Activated CD4-positive, alpha-beta T cell treated with anti-CD3 and anti-CD28 coated beads for 36 hours (primary cell): ENCODE data around the gene ARL9. TPM values are rescaled to one million over a fixed set of nuclear protein-coding genes. Genes with fewer than 3 reads are reported as not detected.
"Not testable (repeated sequence)": the region's sequence is repeated elsewhere in the genome, so short reads cannot be mapped to it uniquely, and the experiment has no call there.

Experiments used
- ATAC-seq: fragments of 200-7000 bp; cut with Tn5 transposase; one replicate; pipeline ENCODE4 v1.10.0; 2021; ENCODE audit warnings: mild to moderate bottlenecking, moderate library complexity
- CTCF ChIA-PET: fragments of 350-600 bp; sonication (Branson Sonifier 250); formaldehyde crosslinking; loops from one replicate; lab custom pipeline; 2021; ENCODE audit warnings: antibody characterized with exemption; lab: Charles Lee
- POLR2A ChIA-PET: fragments of 350-600 bp; sonication (Branson Sonifier 250); formaldehyde crosslinking; loops from one replicate; lab custom pipeline; 2021; ENCODE audit warnings: antibody characterized with exemption, inconsistent platforms; lab: Charles Lee
- DNase-seq: peaks from one replicate; pipeline ENCODE4 v3.0.0-alpha.2; 2020
- H3K27ac Mint-ChIP-seq: one replicate; pipeline ENCODE4 v1.8.0; 2021; ENCODE audit warnings: mixed read lengths
- H3K27me3 Mint-ChIP-seq: one replicate; pipeline ENCODE4 v1.8.0; 2021; ENCODE audit warnings: mixed read lengths
- H3K36me3 Mint-ChIP-seq: one replicate; pipeline ENCODE4 v1.8.0; 2021; ENCODE audit warnings: low read depth, mixed read lengths
- H3K4me1 Mint-ChIP-seq: one replicate; pipeline ENCODE4 v1.8.0; 2021; ENCODE audit warnings: mixed read lengths
- H3K4me3 Mint-ChIP-seq: one replicate; pipeline ENCODE4 v1.8.0; 2021; ENCODE audit warnings: mild to moderate bottlenecking, moderate library complexity, mixed read lengths
- H3K9me3 Mint-ChIP-seq: one replicate; pipeline ENCODE4 v1.8.0; 2021; ENCODE audit warnings: low read depth, mixed read lengths
- intact Hi-C, 2 experiments: fragments of 100-400 bp; cut with DNase I in 1 of 2; cut with micrococcal nuclease in 1 of 2; formaldehyde crosslinking; loops; one replicate each; pipeline versions ENCODE4 v1.14.2 to v1.15.1; 2022 to 2024; cut with DNase I, micrococcal nuclease
- total RNA-seq, 2 experiments: library from RNA; stranded (reverse); gene quantifications; one replicate each; pipeline ENCODE4 v1.2.3, GENCODE V29; 2021

The ARL9 gene, protein sequence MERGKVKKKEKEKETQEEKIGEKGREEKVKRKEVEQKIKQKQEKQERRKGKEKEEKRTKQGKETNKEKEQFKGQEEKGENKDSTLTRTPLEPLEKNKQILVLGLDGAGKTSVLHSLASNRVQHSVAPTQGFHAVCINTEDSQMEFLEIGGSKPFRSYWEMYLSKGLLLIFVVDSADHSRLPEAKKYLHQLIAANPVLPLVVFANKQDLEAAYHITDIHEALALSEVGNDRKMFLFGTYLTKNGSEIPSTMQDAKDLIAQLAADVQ
- under 1 TPM; 0.25 to 0.37 TPM for total RNA-seq

DNA sequence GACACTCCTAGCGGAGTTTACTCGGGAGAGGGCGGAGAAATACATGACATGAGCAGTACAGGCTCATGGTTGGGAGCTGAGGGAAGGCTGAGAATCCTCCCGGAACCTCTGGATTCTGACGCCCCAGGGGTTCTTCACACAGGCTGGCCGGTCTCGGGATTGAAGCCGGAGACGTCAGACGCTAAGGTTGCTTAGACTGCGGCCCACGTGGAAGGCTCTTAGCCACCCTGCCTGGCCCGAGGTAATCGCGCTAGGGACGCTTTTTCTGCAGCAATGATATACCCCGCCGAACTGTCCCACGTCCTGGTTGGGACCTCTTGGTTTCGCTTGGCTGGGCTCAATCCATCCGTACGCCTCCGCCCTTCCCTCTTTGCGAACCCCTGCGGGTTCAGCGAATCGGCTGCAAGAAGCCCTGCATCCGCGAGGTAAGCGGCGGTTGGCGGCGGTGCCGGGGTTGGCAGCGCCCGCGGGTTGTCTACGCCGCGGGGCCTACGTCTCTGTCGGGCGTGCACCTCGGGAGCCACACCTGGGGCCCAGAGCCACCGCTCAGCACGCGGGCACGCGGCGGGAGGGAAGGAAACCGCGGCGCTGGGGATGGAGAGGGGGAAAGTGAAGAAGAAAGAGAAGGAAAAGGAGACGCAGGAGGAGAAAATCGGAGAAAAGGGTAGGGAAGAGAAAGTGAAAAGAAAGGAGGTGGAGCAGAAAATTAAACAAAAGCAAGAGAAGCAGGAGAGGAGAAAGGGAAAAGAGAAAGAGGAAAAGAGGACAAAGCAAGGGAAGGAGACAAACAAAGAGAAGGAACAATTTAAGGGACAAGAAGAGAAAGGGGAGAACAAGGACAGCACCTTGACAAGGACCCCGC, at the start of gene ARL9:
TSS of gene ARL9 (plus strand) at position 523 of the 862 bp plus-strand sequence. CDS start at position 595, 72 bp downstream.
- POLR2A ChIA-PET: no interaction called here
- Mint-ChIP-seq H3K27ac (peak within 1 kb of the TSS; percentile 74), H3K4me1 (peaks cover 22% of the 10 kb centered on the region), H3K27me3 (no peaks in the 10 kb centered on the region), H3K4me3 (peak within 1 kb of the TSS; percentile 78), H3K36me3 (peaks cover 19% of the 10 kb centered on the region), H3K9me3 (no peaks in the 10 kb centered on the region)
- ATAC-seq (peak; percentile 91), DNase-seq (peak; percentile 75)
- intact Hi-C loops: loop anchor here in 1 of 2 experiments (2.0 kb wide), 1 partner anchor 39 kb away; no protein-coding TSS in a partner anchor
- CTCF ChIA-PET: interaction anchor here (0.6 kb wide), 1 partner anchor 1544 kb away, joined by 3 read pairs; no protein-coding TSS in a partner anchor

DNA sequence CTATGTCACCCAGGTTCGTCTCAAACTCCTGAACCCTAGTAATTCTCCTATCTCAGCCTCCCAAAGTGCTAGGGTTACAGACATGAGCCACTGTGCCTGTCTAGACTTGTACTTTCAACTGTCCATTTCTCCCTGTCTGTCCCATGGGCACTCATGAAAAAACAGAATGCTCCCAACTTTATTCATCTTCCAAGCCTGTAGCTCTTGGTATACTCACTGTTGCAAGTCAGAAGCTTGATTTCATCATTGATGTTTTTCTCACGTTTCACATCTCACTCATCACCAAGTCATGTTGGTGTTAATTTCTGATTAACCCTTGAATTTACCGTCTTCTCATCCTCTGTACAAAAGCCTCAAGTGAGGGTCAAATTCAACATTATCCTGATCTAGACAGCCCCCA, 45.5 kb upstream of the ARL9 start:
- ChIA-PET POLR2A (no interaction called here), CTCF (interaction anchor here (1.7 to 2.3 kb wide), 2 partner anchors 23 to 24 kb away, joined by 4 to 11 read pairs; partner anchors contain the start of genes PAICS and PPAT)
- H3K4me1 Mint-ChIP-seq: peaks cover 37% of the 10 kb centered on the region
- DNase-seq (no peak), ATAC-seq (no peak)
- H3K4me3 Mint-ChIP-seq: no peak overlapping the region
- H3K36me3 Mint-ChIP-seq: peaks cover 74% of the 10 kb centered on the region
- no peaks in the 10 kb centered on the region for H3K27me3 Mint-ChIP-seq
- H3K9me3 Mint-ChIP-seq: no peaks in the 10 kb centered on the region
- intact Hi-C loops: no loop called here
- H3K27ac Mint-ChIP-seq: peak overlapping the region; percentile 93

DNA sequence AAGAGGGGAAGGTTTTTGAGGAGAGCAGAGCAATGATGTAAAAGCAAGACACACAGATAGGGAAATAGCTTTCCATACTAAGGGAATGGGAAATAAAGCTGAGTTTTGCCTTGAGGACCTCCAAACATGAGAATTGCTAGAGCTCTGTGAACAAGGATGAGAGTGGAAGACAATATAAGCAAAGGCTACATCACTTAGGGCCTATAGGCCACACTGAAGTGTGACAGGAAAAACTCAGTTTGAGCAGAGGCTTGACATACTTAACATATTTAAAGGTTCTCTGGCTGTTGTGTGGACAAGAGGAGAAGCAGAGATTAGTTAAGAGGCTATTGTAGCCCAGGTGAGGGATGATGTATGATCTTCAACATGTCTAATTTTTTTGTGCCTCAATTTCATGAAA, 43.4 kb upstream of the ARL9 start:
- no peak overlapping the region for H3K4me3 Mint-ChIP-seq
- ChIA-PET CTCF (no interaction called here), POLR2A (interaction anchor here (0.6 kb wide), 1 partner anchor 22 kb away, joined by 3 read pairs; no protein-coding TSS in a partner anchor)
- H3K4me1 Mint-ChIP-seq: peaks cover 46% of the 10 kb centered on the region
- ATAC-seq (no peak), DNase-seq (no peak)
- no peaks in the 10 kb centered on the region for H3K9me3 Mint-ChIP-seq
- intact Hi-C loops: no loop called here
- no peaks in the 10 kb centered on the region for H3K27me3 Mint-ChIP-seq
- peaks cover 67% of the 10 kb centered on the region for H3K36me3 Mint-ChIP-seq
- H3K27ac Mint-ChIP-seq: peak overlapping the region; percentile 44

DNA sequence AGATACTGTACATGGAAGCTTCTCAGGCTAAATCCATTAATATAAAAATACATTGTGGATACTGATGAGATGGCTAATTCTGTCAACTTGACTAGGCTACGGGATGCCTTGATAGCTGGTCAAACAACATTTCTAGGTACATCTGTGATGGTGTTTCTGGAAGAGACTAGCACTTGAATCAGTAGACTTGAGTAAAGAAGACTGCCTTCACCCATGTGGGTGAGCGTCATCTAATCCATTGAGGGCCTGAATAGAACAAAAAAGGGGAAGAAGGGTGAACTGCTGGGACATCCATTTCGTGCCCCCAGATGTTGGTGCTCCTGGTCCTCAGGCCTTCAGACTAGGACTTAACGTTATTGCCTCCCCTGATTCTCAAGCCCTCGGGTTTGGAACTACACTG, 41.9 kb upstream of the ARL9 start:
- Mint-ChIP-seq H3K27ac (no peak overlapping the region), H3K4me3 (no peak overlapping the region), H3K4me1 (peaks cover 50% of the 10 kb centered on the region), H3K36me3 (peaks cover 62% of the 10 kb centered on the region), H3K27me3 (no peaks in the 10 kb centered on the region), H3K9me3 (no peaks in the 10 kb centered on the region)
- intact Hi-C loops: no loop called here
- no peak for ATAC-seq
- ChIA-PET CTCF (no interaction called here), POLR2A (interaction anchor here (1.1 kb wide), 1 partner anchor 12 kb away, joined by 3 read pairs; no protein-coding TSS in a partner anchor)
- no peak for DNase-seq

DNA sequence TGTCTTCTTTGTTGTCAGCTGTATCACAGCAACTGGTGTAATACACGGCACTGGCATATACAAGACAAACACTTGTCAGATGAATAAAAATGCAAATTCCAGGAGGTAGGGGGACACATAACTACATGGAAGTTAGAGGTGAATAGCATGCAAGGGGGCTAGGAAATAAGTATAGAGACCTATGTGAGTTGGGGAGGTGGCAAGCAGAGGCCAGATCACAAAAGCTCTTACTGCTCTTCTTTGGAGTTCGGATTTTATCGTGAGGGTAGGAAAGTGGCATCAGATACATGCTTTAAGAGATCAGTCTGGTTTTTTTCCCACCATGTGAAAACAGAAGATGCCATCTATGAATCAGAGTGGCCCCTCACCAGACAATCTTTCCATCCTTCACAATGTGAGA, 41.0 kb upstream of the ARL9 start:
- ChIA-PET CTCF (interaction anchor here (1.6 to 2.3 kb wide), 2 partner anchors 30 to 340 kb away, joined by 4 to 6 read pairs; partner anchors contain the start of gene PPAT), POLR2A (no interaction called here)
- no peak for DNase-seq
- Mint-ChIP-seq H3K27ac (peak overlapping the region; percentile 0), H3K4me3 (no peak overlapping the region), H3K9me3 (no peaks in the 10 kb centered on the region), H3K4me1 (peaks cover 57% of the 10 kb centered on the region), H3K36me3 (peaks cover 55% of the 10 kb centered on the region), H3K27me3 (no peaks in the 10 kb centered on the region)
- no peak for ATAC-seq
- intact Hi-C loops: no loop called here

DNA sequence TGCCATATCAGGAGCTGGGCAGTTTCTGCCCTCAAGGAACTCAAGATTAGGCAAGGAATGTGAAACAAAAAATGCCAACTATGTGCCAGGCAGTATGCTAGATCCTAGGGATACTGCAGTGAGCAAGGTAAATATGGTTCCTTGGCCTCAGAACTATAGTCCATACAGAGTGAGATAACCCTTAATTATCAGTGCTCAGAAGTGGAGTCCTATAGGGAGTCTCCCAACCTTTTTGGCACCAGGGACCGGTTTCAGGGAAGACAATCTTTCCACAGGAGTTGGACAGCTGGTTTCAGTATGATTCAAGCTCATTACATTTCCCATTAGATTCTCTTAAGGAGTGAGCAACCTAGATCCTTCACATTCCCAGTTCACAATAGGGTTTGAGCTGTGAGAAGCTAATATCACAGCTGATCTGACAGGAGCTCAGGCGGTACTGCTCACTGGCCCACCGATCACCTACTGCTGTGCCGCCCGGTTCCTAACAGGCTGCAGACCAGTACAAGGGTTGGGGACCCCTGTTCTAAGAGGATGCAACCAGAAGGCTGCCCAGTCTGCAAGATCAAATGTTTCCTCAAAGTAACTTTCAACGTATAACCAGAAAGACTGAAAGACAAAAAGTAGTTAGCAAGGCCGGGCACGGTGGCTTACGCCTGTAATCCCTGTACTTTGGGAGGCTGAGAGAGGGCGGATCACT, 39.8 kb upstream of the ARL9 start:
- Mint-ChIP-seq H3K9me3 (no peaks in the 10 kb centered on the region), H3K4me3 (peak overlapping the region; percentile 100), H3K27me3 (no peaks in the 10 kb centered on the region), H3K27ac (peak overlapping the region; percentile 99), H3K4me1 (peaks cover 55% of the 10 kb centered on the region), H3K36me3 (peaks cover 53% of the 10 kb centered on the region)
- no peak for ATAC-seq
- ChIA-PET POLR2A (interaction anchor here (0.6 to 1.7 kb wide), 7 partner anchors 9 to 512 kb away, joined by 3 to 11 read pairs (median 3); partner anchors contain the start of genes NOA1, PAICS and PPAT), CTCF (interaction anchor here (0.6 to 2.3 kb wide), 4 partner anchors 31 to 338 kb away, joined by 3 to 6 read pairs (median 4); partner anchors contain the start of genes AASDH and PPAT)
- DNase-seq: no peak
- intact Hi-C loops: loop anchor here (1.0 to 5.0 kb wide), 7 partner anchors 65 to 517 kb away; partner anchors contain the start of genes AASDH (in 1 of the 2), CEP135 (in 1 of the 2) and REST (in 1 of the 2)

DNA sequence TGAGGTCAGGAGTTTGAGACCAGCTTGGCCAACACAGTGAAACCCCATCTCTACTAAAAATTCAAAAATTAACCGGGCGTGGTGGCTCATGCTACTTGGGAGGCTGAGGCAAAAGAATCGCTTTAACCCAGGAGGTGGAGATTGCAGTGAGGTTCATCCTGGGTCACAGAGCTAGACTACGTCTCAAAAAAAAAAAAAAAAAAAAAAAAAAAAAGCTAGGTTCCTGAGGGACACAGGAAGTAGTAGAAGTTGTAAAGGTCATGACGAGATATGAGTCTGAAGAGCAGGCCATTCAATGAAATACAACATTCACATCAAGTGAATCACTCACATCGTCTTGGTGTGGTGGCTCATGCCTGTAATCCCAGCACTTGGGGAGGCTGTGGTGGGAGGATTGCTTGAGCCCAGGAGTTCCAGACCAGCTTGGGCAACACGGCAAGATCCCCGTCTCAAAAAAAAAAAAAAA, 39.3 kb upstream of the ARL9 start:
- ATAC-seq (peak; percentile 65), DNase-seq (peak; percentile 52)
- H3K27me3 Mint-ChIP-seq, H3K9me3 Mint-ChIP-seq: not testable (repeated sequence)
- peaks cover 49% of the 10 kb centered on the region for H3K36me3 Mint-ChIP-seq
- ChIA-PET POLR2A (interaction anchor here (0.6 to 1.7 kb wide), 8 partner anchors 10 to 511 kb away, joined by 3 to 11 read pairs (median 4); partner anchors contain the start of genes NOA1, PAICS and PPAT), CTCF (interaction anchor here (0.6 to 2.3 kb wide), 6 partner anchors 32 to 338 kb away, joined by 3 to 6 read pairs (median 4); partner anchors contain the start of genes AASDH and PPAT)
- intact Hi-C loops: loop anchor here (1.0 to 5.0 kb wide), 7 partner anchors 64 to 518 kb away; partner anchors contain the start of genes AASDH (in 1 of the 2), CEP135 (in 1 of the 2) and REST (in 1 of the 2)
- H3K4me3 Mint-ChIP-seq: peak overlapping the region; percentile 100
- peak overlapping the region; percentile 99 for H3K27ac Mint-ChIP-seq
- H3K4me1 Mint-ChIP-seq: peaks cover 55% of the 10 kb centered on the region

DNA sequence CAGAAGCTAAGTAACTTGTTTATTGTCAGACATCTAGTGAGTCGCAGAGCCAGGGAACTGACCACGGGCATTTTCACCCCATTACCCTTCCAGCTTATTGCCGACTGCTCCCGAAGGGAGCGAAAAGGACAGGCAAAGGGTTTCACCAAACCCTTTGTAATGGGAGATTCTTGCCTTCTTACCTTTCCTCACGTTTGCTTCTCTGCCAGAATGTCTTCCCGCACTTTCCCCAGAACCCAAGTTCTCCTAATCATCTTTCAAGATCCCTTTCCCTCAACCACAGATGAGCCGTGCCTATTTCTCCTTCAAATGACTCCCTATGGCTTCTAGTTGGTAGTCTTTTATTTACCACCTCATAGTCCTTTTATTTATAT, 38.7 kb upstream of the ARL9 start:
- DNase-seq (no peak), ATAC-seq (no peak)
- CTCF ChIA-PET: interaction anchor here (0.6 to 2.3 kb wide), 3 partner anchors 32 to 108 kb away, joined by 3 to 6 read pairs (median 4); partner anchors contain the start of gene PPAT
- H3K27me3 Mint-ChIP-seq: no peaks in the 10 kb centered on the region
- peak overlapping the region; percentile 99 for H3K27ac Mint-ChIP-seq
- peaks cover 54% of the 10 kb centered on the region for H3K4me1 Mint-ChIP-seq
- peak overlapping the region; percentile 100 for H3K4me3 Mint-ChIP-seq
- no peaks in the 10 kb centered on the region for H3K9me3 Mint-ChIP-seq
- POLR2A ChIA-PET: interaction anchor here (0.6 to 1.7 kb wide), 6 partner anchors 26 to 511 kb away, joined by 3 to 11 read pairs (median 6); partner anchors contain the start of genes NOA1, PAICS and PPAT
- intact Hi-C loops: loop anchor here (1.0 to 5.0 kb wide), 12 partner anchors 31 to 518 kb away; partner anchors contain the start of genes AASDH (in 2 of the 2), PAICS (in 2 of the 2), CEP135 (in 1 of the 2) and POLR2B (in 1 of the 2)
- peaks cover 49% of the 10 kb centered on the region for H3K36me3 Mint-ChIP-seq

DNA sequence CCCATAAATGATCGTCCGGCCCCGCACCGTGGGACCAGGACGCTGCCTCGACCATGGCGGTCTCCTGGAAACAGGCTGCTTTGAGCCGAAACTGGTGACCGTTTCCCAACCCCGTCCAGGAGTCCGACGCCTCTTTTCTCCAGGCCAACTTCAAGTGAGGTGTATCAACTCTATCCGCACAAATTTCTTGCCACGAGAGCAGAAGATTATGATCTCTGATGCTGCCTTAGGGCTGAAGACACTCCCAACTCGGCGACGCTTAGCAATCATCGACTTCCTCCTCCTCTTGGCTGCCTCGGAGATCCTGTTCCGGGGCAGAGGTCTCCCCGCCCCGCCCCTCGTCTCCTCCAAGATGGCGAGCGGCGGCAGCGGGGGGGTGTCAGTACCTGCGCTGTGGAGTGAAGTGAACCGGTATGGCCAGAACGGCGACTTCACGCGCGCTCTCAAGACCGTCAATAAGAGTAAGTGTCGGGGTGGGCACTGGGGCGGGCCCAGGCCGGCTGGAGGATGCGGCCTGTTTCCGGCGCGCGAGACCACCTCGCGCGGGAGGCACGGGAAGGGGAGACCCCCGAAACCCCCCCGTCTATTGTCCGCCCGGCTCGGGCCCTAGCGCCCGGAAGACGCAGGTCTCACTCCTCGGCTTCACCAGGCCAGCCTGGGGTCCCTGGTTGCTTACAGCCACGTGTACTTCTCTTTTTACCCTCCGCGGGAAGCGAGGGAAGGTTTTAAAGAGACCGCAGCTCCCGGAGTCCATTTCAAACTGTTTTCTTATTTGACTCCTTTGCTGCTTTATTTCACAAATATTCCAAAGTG, 38.1 kb upstream of the ARL9 start, which contains the start of gene SRP72:
TSS of gene SRP72 (plus strand) at position 334 of the 813 bp plus-strand sequence. CDS start at position 353, 19 bp downstream.
- H3K4me1 Mint-ChIP-seq: peaks cover 50% of the 10 kb centered on the region
- POLR2A ChIA-PET: interaction anchor here (0.6 to 1.6 kb wide), 8 partner anchors 16 to 444 kb away, joined by 3 to 11 read pairs (median 5); partner anchors contain the start of genes AASDH, PAICS and PPAT
- H3K27ac Mint-ChIP-seq: peak within 1 kb of the TSS; percentile 99
- CTCF ChIA-PET: interaction anchor here (0.6 to 1.3 kb wide), 4 partner anchors 29 to 370 kb away, joined by 3 to 6 read pairs (median 3); partner anchors contain the start of genes PAICS and PPAT
- peak; percentile 94 for DNase-seq
- H3K36me3 Mint-ChIP-seq: peaks cover 47% of the 10 kb centered on the region
- ATAC-seq: peak; percentile 92
- no peaks in the 10 kb centered on the region for H3K27me3 Mint-ChIP-seq
- H3K9me3 Mint-ChIP-seq: no peaks in the 10 kb centered on the region
- peak within 1 kb of the TSS; percentile 100 for H3K4me3 Mint-ChIP-seq
- intact Hi-C loops: loop anchor here (1.0 to 5.0 kb wide), 12 partner anchors 31 to 519 kb away; partner anchors contain the start of genes AASDH (in 2 of the 2), PAICS (in 2 of the 2), CEP135 (in 1 of the 2) and POLR2B (in 1 of the 2)
